ENCODE results near the gene OLIG2.

- TF ChIP-seq CTCF (conservative IDR thresholded peaks at IDR 0.05 in 1 of 2, IDR thresholded peaks at IDR 0.05 in 1 of 2; ENCODE audit: extremely low read depth in 1 of 2, insufficient read depth in 1 of 2, low read depth in 1 of 2, low read length in 2 of 2) (no peak), EZH2 (IDR thresholded peaks at IDR 0.05; ENCODE audit: borderline replicate concordance, low read length) (no peak)
Observed at GRCh38 chr21:32991361-32991760, 34.4 kb upstream of the OLIG2 start.
